ENCODE results near the gene UNC93A.
"Not testable (repeated sequence)": the region's sequence is repeated elsewhere in the genome, so short reads cannot be mapped to it uniquely, and the experiment has no call there.

Gene UNC93A

DNA sequence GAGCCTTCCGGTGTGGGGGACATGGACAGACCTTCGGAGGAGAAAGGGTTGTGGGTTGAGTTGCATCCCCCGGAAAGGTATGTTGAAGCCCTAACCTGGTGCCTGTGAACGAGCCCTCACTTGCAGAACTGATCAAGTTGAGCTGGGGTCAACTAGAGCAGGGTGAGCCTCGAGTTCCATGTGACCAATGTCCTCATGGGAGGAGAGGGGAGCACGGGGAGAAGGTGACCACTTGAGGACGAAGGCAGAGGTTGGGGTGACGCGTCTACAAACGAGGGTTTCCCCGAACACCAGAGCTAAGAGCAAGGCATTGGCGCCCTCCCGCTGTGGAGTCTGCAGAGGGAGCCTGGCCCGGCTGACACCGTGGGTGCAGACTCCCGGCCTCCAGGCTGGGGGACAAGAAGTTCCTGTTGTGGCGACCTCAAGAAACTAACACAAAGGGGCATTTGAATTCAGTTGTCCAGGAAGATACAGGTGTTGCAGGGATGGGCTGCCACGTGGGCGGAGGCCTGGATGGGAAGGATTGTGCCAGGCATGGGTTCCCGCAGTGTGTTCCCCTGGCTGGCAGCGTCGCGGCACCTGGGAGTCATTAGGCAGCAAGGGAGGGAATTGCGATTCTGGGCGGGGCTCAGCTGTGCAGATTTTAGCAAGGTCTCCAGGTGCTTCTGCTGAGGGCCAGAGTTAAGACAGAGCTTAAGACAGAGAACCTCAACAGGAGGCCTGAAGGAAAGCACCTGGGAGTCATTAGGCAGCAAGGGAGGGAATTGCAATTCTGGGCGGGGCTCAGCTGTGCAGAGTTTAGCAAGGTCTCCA is 20.4 kb upstream of the UNC93A start:
- DNase-seq (ENCODE audit: low spot score): no peak

DNA sequence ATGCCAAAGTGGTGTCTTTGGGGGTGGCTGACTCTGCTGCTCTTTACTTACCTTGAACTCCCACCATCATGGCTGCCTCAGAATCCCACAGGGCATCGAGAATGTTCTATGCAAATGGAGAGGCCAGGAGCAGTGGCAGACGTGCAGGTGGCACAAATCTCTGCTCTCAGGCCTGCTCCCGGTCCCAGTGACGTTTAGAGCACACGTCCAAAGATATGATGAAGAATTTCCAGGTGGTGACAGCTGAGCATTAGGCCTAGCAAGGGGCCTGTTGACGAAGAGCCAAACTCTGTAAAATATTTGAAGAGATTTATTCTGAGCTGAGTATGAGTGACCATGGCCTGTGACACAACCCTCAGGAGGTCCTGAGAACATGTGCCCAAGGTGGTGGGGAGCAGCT is 19.0 kb upstream of the UNC93A start:
- no peak for DNase-seq (ENCODE audit: low spot score)

DNA sequence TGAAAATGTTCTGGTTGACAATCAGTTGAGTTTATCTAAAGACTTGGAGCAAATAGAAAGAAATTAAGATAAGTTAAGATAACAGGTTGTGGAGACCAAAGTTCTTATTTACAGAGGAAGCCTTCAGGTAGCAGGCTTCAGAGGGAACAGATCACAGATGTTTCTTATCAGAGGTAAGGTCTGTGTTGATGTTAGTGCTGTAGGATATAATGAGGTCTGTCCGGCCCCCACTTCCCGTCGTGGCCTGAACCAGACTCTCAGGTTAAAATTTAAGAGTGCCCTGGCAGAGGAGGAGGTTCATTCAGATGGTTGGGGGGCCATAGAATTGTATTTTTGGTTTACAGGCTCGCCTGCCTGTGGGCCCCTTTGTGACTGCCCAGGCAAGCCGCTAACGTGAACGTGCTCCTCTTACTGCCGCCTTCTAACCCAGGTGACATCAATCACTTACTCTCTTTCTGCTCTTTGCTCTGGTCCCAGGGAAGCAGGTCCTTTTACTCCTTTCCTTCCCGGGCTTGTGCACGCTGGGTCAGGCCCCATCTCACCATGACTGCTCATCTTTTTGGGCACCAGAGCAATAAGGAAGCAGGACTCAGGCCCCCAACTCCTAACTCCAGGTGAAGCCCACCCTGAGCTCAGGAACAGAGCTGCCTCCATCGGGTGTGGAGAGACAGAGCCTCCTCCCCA is 18.3 kb upstream of the UNC93A start:
- no peak for DNase-seq (ENCODE audit: low spot score)

DNA sequence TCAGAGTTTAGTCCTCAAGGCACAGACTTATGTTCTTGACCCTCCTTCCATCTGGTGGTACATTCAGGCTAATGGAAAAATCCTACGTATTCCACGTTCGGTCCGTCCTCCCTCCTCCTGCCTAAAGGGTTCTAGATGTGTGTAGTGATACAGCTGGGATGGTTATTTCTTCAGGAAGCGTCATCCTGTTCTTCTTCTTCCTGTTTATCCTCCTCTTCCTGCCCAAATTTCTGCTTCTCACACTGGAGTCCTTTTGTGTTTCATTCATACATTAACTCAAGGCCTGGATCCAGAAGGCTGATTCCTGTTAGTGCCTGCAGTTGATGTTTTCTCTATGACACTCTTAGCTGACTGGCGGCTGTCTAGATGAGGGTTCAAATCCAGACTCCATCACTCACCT is 16.8 kb upstream of the UNC93A start:
- no peak for DNase-seq (ENCODE audit: low spot score)

DNA sequence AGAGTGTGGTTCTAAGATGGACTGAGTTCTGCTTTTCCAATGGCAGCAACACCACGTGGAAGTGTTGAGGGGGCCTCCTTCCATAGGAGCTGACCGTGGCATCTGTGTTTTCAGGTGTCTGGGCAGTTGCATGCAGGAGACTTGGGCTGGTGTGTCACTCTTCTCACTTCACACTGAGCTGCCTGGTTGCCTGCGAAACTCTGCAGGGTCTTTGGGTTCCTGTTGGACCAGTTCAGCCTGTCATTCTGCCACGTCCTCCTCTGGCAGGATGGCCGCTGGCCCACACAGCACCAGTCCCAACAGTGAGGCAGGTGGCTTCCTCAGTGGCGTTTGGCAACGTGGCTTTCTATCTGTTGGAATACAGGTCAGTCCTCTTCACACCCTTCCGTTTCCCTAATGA is 16.1 kb upstream of the UNC93A start:
- no peak for DNase-seq (ENCODE audit: low spot score)

DNA sequence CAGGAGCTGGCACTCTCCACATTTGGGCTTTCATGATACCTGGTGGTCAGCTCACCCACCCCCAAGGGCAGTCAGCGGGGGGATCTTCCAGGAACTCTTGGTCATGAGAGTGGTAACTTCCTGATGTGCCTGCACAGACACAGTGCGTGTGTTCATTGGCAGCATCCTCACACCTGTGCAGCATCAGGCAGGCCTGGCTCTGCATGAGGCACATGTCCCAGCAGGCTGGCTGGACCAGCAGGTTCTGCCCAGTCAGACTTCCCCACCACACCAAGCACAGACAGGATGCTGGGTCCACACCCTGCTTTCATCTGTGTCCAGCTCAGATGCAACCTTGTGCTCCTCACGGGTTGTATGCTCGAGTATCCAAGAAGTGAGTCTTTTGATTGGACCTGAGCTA is 15.7 kb upstream of the UNC93A start:
- DNase-seq (ENCODE audit: low spot score): no peak

DNA sequence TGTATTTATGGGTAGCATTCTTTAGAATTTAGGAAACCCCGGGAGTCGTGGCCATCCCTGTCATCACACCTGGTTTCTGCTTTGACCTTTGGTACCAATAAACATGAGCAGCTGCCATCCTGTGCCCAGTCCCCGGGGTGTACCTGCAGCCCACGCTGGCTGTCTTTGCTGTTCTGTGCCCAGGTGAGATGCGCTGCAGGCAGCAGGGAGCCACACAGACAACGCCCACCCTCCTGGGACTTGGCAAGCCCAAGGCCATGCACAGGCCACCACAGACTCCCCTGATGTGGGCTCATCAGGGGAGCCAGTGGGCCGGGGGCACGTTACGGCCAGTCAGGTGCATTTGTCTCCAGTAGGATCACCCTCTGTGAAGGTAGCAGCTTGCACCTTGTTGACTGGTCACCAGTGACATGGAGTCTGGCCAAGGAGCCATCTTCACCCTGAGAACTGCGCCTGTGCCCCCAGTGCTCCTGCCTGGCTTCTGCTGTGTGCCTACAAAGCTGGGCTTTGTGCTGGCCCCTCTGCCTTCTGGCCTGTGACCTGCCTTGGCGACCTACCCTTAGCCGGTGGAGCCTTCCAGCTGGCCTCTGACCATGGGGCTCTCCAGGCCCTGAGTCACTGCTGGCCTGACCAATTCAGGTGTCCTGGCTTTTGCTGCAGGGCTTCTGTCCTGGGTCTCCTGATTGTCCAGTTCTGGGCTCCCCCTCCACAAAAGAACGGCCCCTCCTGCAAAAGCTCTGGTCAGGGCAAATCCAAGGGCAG is 14.2 kb upstream of the UNC93A start:
- no peak for DNase-seq (ENCODE audit: low spot score)

DNA sequence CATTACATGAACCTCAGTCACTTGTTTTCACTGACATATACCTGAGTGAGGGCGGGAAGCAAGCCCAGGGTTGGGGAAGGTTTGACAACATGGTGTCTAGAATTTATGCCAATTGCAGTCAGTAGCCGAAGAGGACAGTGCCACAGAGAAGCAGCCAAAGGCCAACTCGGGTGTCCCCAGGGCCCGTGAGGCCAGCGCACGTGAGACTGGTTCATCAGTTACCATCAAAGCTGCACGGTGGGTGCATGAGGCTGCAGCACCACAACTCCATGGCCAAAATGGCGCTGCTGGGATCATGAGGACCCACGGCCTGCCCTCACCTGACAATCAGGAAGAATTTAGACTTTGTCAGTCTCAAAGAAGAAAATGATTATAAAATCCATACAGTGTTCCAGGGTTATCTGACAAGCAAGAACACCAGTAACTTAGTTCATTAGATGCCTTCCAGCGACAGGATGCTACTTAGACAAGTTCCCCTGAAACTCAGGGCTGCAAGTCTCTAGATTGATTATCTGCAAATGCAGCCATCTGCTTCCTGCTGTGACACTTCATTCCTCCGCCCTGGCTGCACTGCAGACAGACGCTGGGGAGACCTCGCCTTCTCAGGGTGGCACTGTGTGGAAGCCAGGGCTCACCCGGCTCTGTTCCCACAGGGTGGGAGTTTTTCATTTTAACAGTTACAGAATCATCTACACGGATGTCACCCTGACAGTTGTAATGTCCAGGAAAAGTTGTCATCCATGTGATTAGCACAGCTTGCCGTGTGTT is 12.8 kb upstream of the UNC93A start:
- not testable (repeated sequence) for DNase-seq (ENCODE audit: low spot score)

DNA sequence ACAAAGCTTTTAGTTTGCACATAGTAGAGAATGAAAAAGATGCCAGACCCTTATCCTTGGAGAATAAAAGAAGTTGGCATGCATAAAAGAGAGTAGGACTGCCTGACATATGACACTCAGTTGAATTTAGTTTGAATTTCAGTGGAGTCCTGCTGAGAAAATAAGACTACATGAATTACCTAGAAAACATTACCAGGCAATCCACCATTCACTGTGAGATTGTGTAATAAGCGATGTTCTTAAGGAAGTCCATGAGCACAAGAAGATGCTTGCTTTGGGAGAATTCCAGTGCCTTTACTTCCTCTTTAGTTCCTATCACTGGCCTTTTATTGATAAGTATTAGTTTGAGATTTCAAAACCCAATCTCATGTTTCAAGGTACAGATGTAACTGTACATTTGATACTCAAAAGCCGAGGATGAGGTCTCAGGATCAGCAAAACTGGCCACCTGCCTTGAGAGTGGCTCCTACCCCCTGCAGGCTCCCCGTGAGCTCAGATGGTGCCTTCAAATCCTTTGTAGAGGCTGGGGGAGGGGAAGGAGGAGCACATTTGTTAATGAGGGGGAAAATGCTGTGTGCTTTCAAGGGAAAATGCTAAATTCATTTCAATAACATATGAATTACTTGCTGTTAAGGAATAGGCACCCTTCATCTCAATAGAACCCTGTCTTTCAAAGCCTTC is 11.2 kb upstream of the UNC93A start:
- no peak for DNase-seq (ENCODE audit: low spot score)

DNA sequence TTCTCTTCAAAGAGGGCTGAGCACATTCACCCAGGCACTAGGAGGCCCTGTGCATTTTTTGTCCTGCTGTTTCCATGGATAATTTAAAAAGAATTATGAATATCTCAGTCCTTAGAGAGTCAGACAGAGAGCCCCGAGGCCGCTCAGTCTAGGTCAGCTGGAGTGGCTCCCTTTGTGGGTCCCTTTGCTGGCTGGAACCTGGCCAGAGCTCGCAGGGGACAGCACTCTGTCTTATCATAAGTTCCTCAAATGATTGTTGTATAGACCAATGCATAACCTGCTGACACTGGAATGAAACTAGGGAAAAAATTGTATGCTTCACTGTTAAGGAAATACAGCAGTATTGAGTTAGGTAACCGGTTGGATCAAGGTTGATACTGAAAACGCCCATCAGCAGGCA is 10.6 kb upstream of the UNC93A start:
- not testable (repeated sequence) for DNase-seq (ENCODE audit: low spot score)

DNA sequence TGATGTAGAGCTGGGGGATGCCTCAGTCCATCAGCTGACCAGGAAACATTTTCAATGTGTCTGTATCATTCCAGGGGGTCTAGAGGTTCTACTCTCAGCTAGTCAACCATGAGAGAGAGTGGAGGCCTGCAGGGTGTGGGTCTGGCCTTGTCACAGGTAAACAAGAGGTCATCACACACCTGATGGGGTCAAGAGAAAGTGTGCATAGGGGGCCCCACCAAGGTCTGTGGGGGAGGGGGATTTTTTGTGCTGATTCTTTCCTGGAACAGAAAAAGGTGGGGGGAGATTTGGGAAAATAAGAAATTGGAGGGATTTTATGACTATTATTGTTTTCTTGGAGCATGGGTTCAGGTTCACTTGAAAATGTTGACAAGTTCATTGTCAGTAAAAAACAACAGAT is 8.9 kb upstream of the UNC93A start:
- no peak for DNase-seq (ENCODE audit: low spot score)

DNA sequence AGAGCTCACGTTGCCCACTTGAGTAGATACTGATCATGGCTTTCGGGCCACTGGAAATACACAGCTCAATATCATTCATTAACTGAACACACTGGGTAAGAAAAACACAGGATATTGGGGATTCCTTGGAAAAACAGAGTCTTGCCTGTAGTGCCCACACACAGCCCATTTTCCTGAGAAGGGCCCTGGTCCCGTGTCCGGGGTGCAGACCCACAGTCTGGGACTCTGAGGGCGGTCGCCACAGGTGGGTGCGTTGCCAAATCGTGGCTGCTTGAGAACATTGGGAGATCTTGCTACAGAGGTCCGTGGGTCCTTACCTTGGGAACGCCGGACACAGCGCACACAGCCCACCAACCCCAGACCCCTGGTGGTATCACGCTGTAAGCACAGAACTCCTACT is 6.5 kb upstream of the UNC93A start:
- DNase-seq (ENCODE audit: low spot score): not testable (repeated sequence)

DNA sequence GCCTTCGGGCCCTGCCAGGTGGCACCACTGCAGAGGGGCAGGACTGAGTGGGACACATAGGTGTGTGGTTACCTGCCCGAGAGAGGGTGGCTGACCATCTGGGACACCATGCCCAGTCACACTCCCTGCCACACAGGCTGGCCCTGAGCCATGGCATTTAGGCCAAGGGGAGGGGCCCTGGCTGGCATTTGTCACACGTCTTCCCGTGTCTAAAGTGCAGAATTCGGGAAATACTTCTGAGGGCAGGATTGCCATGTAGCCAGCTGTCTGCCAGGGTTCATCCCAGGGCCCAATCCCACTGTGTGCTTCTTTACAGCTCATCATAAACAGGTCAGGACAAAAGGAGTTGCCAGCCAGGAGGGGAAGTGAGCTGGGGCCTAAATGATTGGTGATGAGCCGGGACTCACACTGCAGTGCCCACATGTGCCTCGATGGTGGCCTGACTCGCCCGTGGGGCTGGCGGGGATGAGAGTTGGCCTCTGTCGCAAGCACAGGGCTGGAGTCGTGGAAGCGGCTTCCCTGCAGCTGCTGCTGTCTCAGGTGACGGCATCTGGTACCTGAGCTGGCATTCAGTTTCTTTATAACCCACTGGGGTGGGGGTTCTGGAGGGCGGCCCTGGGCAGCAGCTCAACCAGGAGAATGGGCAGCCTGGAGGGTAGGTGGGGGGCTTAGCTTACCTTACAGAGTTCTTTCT is 5.9 kb upstream of the UNC93A start:
- DNase-seq (ENCODE audit: low spot score): no peak

DNA sequence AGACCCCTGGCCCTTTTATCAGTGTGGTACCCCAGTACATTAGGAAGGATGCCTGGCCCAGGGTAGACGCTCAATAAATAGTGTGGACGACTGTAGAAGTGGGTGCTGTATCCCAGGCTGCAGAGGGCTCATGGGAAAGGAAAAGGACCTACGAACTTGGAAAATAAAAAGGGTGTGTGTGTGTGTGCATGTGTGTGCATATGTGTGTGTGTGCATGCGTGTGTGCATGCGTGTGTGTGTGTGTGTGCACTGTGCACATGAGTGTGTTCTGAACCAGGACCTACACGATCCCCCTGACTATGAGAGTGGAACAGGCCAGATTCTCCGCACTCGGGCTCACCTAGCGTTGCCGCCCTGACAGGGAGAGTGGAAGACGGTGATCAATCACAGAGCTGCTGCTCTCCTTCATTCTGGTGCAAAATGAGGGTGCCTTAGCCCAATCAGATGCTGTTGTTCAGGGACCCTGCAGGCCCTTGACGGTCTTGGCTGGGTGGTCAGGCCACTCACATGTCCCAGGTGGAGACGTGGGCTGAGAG is 3.5 kb upstream of the UNC93A start:
- no peak for DNase-seq (ENCODE audit: low spot score)

DNA sequence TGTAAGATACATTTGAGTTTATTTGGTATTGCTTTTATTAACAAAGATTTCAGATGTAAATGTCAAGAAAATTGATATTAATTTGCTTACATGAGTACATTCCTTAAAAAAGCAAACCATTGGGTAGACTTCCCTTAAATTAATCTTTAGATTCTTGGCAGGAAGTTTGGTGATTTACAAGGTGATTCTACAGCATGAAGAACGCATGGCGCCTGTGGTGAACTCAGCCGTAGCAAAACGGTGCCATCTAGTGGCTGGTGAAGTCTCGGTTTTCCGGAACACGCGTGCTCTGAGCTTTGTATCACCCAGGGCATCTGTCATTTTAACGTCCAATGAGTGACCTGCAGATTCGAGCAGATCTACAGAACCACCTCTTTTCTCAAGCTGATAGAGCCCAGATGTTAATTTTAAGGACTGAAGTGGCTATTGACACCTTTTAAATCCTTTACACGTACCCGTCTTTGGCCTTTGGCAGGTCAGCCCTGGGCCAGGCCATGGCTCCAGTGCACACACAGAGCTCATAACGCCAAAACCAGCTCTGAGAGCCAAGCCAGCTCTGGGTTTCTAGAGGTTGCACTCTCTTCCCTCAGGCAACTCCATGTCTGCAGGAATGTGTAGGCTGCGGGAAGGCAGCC is 2.4 kb upstream of the UNC93A start:
- peak; percentile 40 for DNase-seq (ENCODE audit: low spot score)

DNA sequence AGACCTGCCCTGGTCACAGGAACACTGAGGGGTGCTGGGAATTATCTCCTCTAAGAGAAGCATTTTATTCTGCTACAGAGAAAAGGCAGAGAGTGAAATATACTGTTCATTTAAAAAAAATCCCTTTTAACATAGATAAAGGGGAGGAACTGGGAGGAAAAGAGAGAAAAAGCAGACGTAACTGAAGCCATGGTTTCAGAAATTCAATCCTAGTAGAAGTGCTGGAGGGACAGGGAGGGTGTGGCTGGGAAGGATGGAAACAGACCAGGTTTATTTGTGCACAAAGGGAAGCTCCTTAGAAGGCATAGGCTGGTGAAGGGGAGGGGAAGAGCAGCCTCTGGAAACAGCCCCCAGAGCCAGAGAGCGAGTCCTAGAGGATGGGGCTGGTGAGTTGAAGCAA is 1.8 kb upstream of the UNC93A start:
- DNase-seq (ENCODE audit: low spot score): not testable (repeated sequence)

DNA sequence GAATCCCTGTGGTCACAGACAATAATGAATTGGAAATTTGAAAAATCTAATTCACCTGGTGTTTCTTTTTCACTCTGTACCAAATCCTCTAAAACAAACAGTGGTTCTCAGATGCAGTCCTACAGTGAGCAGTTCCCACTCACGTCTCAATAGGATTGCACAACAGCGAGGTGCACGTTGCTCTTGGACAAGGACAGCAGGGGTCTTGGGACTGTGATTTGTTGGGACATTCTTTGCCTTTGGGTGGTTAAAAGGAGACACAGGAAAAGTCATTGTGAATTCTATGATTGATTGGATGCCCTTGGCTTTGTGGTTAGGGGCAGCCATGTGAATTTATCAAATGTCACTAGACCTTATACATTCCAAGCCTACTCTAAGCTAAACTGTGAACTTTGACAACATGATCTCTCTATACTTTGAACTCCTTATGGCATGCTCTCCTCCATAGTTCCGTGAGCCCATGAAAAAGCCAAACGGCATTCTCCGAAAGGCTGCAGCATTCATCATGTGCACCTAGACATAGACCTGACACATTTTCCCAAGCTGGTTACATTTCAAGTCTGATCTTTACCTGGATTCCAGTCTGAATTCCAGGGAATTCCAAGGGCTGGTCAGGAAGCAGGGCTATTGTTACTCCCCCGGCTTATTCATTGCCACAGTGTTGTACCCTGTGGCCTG is 647 bp downstream of the UNC93A start:
- no peak for DNase-seq (ENCODE audit: low spot score)

DNA sequence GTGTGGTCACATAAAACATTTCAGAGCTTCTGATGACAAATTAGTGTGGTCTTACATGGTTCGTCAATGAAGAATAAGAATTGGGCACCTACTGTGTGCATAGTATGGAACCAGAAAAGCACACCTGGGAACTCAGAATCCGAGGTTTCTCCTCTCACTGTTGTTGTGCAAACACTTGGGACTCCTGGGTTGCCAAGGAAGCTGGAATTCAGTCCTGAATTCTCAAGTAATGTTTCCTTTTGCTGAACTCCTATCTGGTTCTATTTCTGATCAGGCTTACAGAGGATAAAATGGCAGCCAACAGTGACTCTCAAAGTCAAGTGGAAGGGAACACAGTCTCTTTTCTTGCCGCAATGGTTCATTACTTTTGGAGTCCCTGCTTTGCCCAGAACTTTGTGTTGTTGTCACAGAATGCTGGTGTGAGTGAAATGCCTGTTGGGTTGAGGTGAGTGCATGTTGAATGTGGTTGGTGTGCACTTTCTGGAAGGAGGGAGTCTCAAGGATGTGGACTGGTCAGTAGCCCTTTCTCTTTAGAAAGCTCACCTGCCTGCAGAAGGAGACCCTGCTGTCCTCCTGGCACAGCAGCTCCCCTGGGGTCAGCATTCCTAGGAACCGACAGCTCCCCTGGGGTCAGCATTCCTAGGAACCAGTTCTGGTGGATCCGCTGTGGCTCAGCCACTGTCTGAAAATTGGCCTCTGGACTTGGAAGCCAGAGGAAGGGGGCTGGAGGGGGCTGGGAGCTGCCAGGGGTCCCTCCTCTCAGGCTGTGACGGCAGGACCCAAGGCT is 1.4 kb downstream of the UNC93A start:
- DNase-seq (ENCODE audit: low spot score): no peak

DNA sequence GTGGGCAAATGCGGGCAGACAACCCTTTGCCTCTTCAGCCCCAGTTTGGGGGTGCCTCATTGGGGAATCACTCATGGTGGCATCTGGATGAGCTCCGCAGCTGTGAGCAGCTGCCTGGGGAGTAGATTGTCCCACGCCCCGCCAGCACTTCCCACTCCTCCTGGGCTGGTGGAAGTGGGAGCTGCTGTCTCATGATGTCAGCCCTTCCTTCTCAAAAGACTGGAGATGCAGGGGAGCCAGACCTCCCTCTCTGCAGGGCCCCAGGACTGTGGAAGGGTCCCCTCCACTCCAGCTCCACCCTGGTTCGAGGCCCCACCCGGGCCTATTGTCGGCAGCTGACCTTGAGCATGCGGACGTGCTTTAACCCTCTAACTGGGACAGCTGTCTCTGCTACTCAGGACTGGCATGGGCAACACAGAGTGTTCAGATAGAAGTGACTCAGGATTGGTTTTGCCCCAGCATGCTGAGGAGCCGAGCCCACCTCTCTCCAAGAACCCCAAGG is 2.0 kb downstream of the UNC93A start:
- DNase-seq (ENCODE audit: low spot score): no peak
